IMR-90 (cell line): ENCODE results near the gene MAP2K2. TPM values are rescaled to one million over a fixed set of nuclear protein-coding genes. Genes with fewer than 3 reads are reported as not detected.

ENCODE experiments used
- microRNA-seq, 2 experiments: library from miRNA; stranded (forward) in 1 of 2; unstranded in 1 of 2; fragments of 10-50 nt in 1 of 2; fragments of <30 nt in 1 of 2; gene quantifications in 1 of 2; microRNA quantifications in 1 of 2; one replicate each; pipeline versions ENCODE3 to v1.1.0; 2013 to 2020; ENCODE audit not compliant: insufficient read depth in 1 of 2, insufficient read length in 1 of 2, unreplicated experiment in 1 of 2
- polyA plus RNA-seq, 3 experiments: library from polyadenylated mRNA; depleted of rRNA; stranded (reverse); fragments of >200 nt; gene quantifications; 2 replicates each; pipeline ENCODE4 v1.2.3, GENCODE V29; 2012; ENCODE audit warnings: low replicate concordance in 1 of 3
- small RNA-seq, 5 experiments: library from RNA; depleted of rRNA; stranded (forward); fragments of <200 nt; gene quantifications; one replicate each; pipeline ENCODE3, GENCODE V24; 2012
- total RNA-seq: library from RNA; depleted of rRNA; stranded (reverse); fragments of >200 nt; gene quantifications from 2 replicates; pipeline ENCODE4 v1.2.3, GENCODE V29; 2012; rRNA removed

MAP2K2 gene
- total and polyA plus RNA-seq, 2 of the 4 experiments (the other 2 are of a cell fraction): 115 to 151 TPM

Small RNAs within 50 kb of the gene (microRNA-seq; reads per million reads assigned to microRNA genes)
- not detected for gene RF00017 (ENCODE audit: insufficient read depth, insufficient read length)

Small RNAs within 50 kb of the gene (small RNA-seq; reads per million reads assigned to genes)
- 0 reads per million in 5 experiments for gene RF00017

Other genes with a start within 250 kb of the MAP2K2 start
- gene ATCAY, start 243.4 kb downstream of the MAP2K2 start, total RNA-seq: 0.28 and 0.36 TPM in 2 replicates
- gene ATCAY, start 243.4 kb downstream of the MAP2K2 start, polyA plus RNA-seq (2012; rRNA removed): 0.19 and 0.31 TPM in 2 replicates
- not detected in 2 replicates for gene NMRK2, start 191.1 kb downstream of the MAP2K2 start, total RNA-seq
- gene NMRK2, start 191.1 kb downstream of the MAP2K2 start, polyA plus RNA-seq (2012; rRNA removed): not detected in 2 replicates
- 128 and 145 TPM in 2 replicates for gene DAPK3, start 153.0 kb downstream of the MAP2K2 start, total RNA-seq
- gene DAPK3, start 153.0 kb downstream of the MAP2K2 start, polyA plus RNA-seq (2012; rRNA removed): 188 and 202 TPM in 2 replicates
- 1,727 and 2,161 TPM in 2 replicates for gene EEF2, start 138.7 kb downstream of the MAP2K2 start, total RNA-seq
- gene EEF2, start 138.7 kb downstream of the MAP2K2 start, polyA plus RNA-seq (2012; rRNA removed): 1,505 and 1,547 TPM in 2 replicates
- 10.8 and 13.6 TPM in 2 replicates for gene PIAS4, start 116.4 kb downstream of the MAP2K2 start, total RNA-seq
- 12.1 and 16.6 TPM in 2 replicates for gene PIAS4, start 116.4 kb downstream of the MAP2K2 start, polyA plus RNA-seq (2012; rRNA removed)
- 3.2 and 4.2 TPM in 2 replicates for gene ZBTB7A, start 57.2 kb downstream of the MAP2K2 start, total RNA-seq
- gene ZBTB7A, start 57.2 kb downstream of the MAP2K2 start, polyA plus RNA-seq (2012; rRNA removed): 10.3 and 14.7 TPM in 2 replicates
- gene CREB3L3, start 29.5 kb upstream of the MAP2K2 start, total RNA-seq: not detected in 2 replicates
- gene CREB3L3, start 29.5 kb upstream of the MAP2K2 start, polyA plus RNA-seq (2012; rRNA removed): not detected in 2 replicates
- gene SIRT6, start 58.4 kb upstream of the MAP2K2 start, total RNA-seq: 3.9 and 6.1 TPM in 2 replicates
- 25.3 and 31.6 TPM in 2 replicates for gene SIRT6, start 58.4 kb upstream of the MAP2K2 start, polyA plus RNA-seq (2012; rRNA removed)
- 0.18 and 0.28 TPM in 2 replicates for gene ANKRD24, start 58.6 kb upstream of the MAP2K2 start, total RNA-seq
- gene ANKRD24, start 58.6 kb upstream of the MAP2K2 start, polyA plus RNA-seq (2012; rRNA removed): 0.21 and 0.29 TPM in 2 replicates
- gene EBI3, start 105.4 kb upstream of the MAP2K2 start, total RNA-seq: 0.28 and 0.36 TPM in 2 replicates
- 2.7 and 3.0 TPM in 2 replicates for gene EBI3, start 105.4 kb upstream of the MAP2K2 start, polyA plus RNA-seq (2012; rRNA removed)
- 15.6 and 20.3 TPM in 2 replicates for gene YJU2, start 123.0 kb upstream of the MAP2K2 start, total RNA-seq
- gene YJU2, start 123.0 kb upstream of the MAP2K2 start, polyA plus RNA-seq (2012; rRNA removed): 18.8 and 18.9 TPM in 2 replicates
- not detected in 2 replicates for gene SHD, start 155.1 kb upstream of the MAP2K2 start, total RNA-seq
- gene SHD, start 155.1 kb upstream of the MAP2K2 start, polyA plus RNA-seq (2012; rRNA removed): not detected in 2 replicates
- not detected in 2 replicates for gene TMIGD2, start 178.3 kb upstream of the MAP2K2 start, total RNA-seq
- gene TMIGD2, start 178.3 kb upstream of the MAP2K2 start, polyA plus RNA-seq (2012; rRNA removed): not detected in 2 replicates
- gene FSD1, start 180.5 kb upstream of the MAP2K2 start, total RNA-seq: 17.4 and 19.2 TPM in 2 replicates
- gene FSD1, start 180.5 kb upstream of the MAP2K2 start, polyA plus RNA-seq (2012; rRNA removed): 23.4 and 24.4 TPM in 2 replicates
- gene STAP2, start 214.7 kb upstream of the MAP2K2 start, total RNA-seq: 1.3 and 1.4 TPM in 2 replicates
- 3.2 and 3.4 TPM in 2 replicates for gene STAP2, start 214.7 kb upstream of the MAP2K2 start, polyA plus RNA-seq (2012; rRNA removed)
- 2.3 and 3.3 TPM in 2 replicates for gene MPND, start 219.4 kb upstream of the MAP2K2 start, total RNA-seq
- gene MPND, start 219.4 kb upstream of the MAP2K2 start, polyA plus RNA-seq (2012; rRNA removed): 8.1 and 9.8 TPM in 2 replicates